Hepatocyte (in vitro differentiated cells): Measurements from ENCODE around the gene SPAG5. TPM values are rescaled to one million over a fixed set of nuclear protein-coding genes. Genes with fewer than 3 reads are reported as not detected.

Source experiments
- DNase-seq: peaks from one replicate; pipeline ENCODE4 v3.0.0-alpha.2; 2016; ENCODE audit warnings: low spot score
- H2AFZ ChIP-seq: fragments of 200-600 bp; sonication (generic); 2 replicates; pipeline ENCODE4 v1.6.0; 2016; ENCODE audit warnings: antibody characterized with exemption, mild to moderate bottlenecking
- H3K27ac ChIP-seq: fragments of 200-600 bp; sonication (generic); 2 replicates; pipeline ENCODE4 v1.5.1; 2016; ENCODE audit warnings: mild to moderate bottlenecking
- H3K27me3 ChIP-seq: fragments of 200-600 bp; sonication (generic); 2 replicates; pipeline ENCODE4 v1.6.1; 2016
- H3K36me3 ChIP-seq: fragments of 200-600 bp; sonication (generic); replicated peaks from 2 replicates; pipeline ENCODE4 v1.5.1; 2016; ENCODE audit warnings: low read depth; ENCODE audit not compliant: insufficient read depth
- H3K4me1 ChIP-seq: fragments of 200-600 bp; sonication (generic); 2 replicates; pipeline ENCODE4 v1.5.1; 2016; ENCODE audit warnings: mild to moderate bottlenecking, moderate library complexity; ENCODE audit not compliant: insufficient read depth
- H3K4me2 ChIP-seq: fragments of 200-600 bp; sonication (generic); 2 replicates; pipeline ENCODE4 v1.6.0; 2016
- H3K4me3 ChIP-seq: fragments of 200-600 bp; sonication (generic); 2 replicates; pipeline ENCODE4 v1.5.1; 2016; ENCODE audit warnings: mild to moderate bottlenecking
- H3K79me2 ChIP-seq: fragments of 200-600 bp; sonication (generic); 2 replicates; pipeline ENCODE4 v1.6.0; 2017; ENCODE audit warnings: mild to moderate bottlenecking
- H3K9me2 ChIP-seq: fragments of 200-600 bp; sonication (generic); replicated peaks from 2 replicates; pipeline ENCODE4 v1.6.0; 2017; ENCODE audit warnings: mild to moderate bottlenecking; ENCODE audit not compliant: insufficient read depth
- H3K9me3 ChIP-seq: fragments of 200-600 bp; sonication (generic); 2 replicates; pipeline ENCODE4 v1.5.1; 2016; ENCODE audit warnings: low read depth, mild to moderate bottlenecking
- H4K20me1 ChIP-seq: fragments of 200-600 bp; sonication (generic); 2 replicates; pipeline ENCODE4 v1.6.0; 2016; ENCODE audit warnings: mild to moderate bottlenecking; ENCODE audit not compliant: insufficient read depth, poor library complexity, severe bottlenecking
- CTCF ChIP-seq: fragments of 200-600 bp; sonication (generic); IDR thresholded peaks from 2 replicates; pipeline ENCODE4 v1.5.1; 2016; ENCODE audit warnings: antibody characterized with exemption, mild to moderate bottlenecking; ENCODE audit not compliant: poor library complexity
- EZH2 ChIP-seq: fragments of 200-600 bp; sonication (generic); IDR thresholded peaks from 2 replicates; pipeline ENCODE4 v1.6.1; 2016; ENCODE audit warnings: antibody characterized with exemption, mild to moderate bottlenecking, borderline replicate concordance
- EZH2phosphoT487 ChIP-seq: fragments of 200-600 bp; sonication (generic); IDR thresholded peaks from one replicate; pipeline ENCODE4 v1.6.1; 2018; ENCODE audit warnings: antibody characterized with exemption, mild to moderate bottlenecking, low read depth, moderate library complexity; ENCODE audit not compliant: unreplicated experiment, severe bottlenecking
- WGBS: methylation state at CpG from one replicate; pipeline ENCODE4 v1.1.6; 2016; ENCODE audit warnings: low lambda C conversion rate; ENCODE audit errors: missing lambda C conversion rate; 5-methylcytosine and 5-hydroxymethylcytosine counted together
- polyA plus RNA-seq: library from polyadenylated mRNA; unstranded; fragments of >200 nt; fragmentation: Nextera tagmentation; extraction: Ambion mirVana; gene quantifications from 2 replicates; pipeline ENCODE4 v1.2.1, GENCODE V29; 2016
- total RNA-seq: library from RNA; depleted of rRNA; stranded (reverse); fragments of >200 nt; gene quantifications from 2 replicates; pipeline ENCODE4 v1.2.3, GENCODE V29; 2014

SPAG5 gene
- total and polyA plus RNA-seq, 2 experiments from 2014 or later, result 13.9 to 17.9 TPM

DNA sequence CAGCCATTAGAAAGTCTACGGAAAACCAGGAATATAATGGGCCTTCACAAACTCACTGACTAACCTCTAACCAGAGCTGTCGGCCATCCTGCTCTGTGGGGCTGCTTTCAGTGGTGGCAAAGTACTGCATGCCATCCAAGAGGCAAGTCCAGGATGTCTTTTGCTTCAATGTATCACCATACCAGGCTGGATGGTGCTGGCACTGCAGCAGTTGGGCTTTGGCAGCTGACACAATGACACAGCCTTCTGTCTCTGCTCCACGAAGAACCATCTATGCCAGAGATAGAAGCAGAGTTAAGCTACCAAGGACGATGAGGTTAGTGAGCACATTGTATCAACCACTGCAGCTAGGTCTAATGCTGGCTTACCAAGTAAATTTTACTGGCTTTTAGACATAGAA, 24.9 kb upstream of the SPAG5 start:
- Histone ChIP-seq H2AFZ (no peak overlapping the region), H3K4me1 (no peaks in the 10 kb centered on the region), H3K4me2 (no peak overlapping the region), H4K20me1 (no peaks in the 10 kb centered on the region), H3K4me3 (no peak overlapping the region), H3K79me2 (no peaks in the 10 kb centered on the region), H3K36me3 (no peaks in the 10 kb centered on the region), H3K27ac (no peak overlapping the region), H3K27me3 (no peaks in the 10 kb centered on the region), H3K9me2 (no peaks in the 10 kb centered on the region), H3K9me3 (no peaks in the 10 kb centered on the region)
- TF ChIP-seq EZH2phosphoT487, result no peak
- 91% methylated on average over 4 of the region's 4 CpGs for WGBS
- no peak for DNase-seq

DNA sequence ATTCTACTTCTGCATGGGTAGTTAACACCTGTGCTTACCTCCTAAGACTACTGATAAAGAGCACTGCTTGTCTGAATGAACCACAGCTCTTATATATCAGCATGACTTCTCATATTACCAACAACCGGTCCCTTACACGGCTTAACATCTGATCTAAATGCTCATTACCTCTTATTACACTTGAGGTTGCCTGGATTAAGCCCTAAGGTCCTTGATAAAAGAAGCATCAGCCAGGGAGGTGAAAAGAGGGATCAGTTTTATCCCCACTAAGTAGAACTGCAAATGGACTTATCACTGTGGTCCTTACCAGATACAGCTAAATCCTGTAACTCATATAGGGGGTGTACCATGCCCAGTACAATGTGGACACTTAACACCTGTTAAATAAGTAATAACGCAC, 23.4 kb upstream of the SPAG5 start:
- 92% methylated on average over 3 of the region's 3 CpGs for WGBS
- Histone ChIP-seq H3K4me2 (no peak overlapping the region), H3K79me2 (no peaks in the 10 kb centered on the region), H3K36me3 (no peaks in the 10 kb centered on the region), H3K27ac (no peak overlapping the region), H3K4me1 (no peaks in the 10 kb centered on the region), H2AFZ (no peak overlapping the region), H4K20me1 (no peaks in the 10 kb centered on the region), H3K27me3 (no peaks in the 10 kb centered on the region), H3K4me3 (no peak overlapping the region), H3K9me2 (no peaks in the 10 kb centered on the region), H3K9me3 (no peaks in the 10 kb centered on the region)
- no peak for DNase-seq
- TF ChIP-seq CTCF (no peak), EZH2phosphoT487 (no peak), EZH2 (no peak)

- H3K27me3 ChIP-seq, result no peaks in the 10 kb centered on the region
- no peaks in the 10 kb centered on the region for H3K79me2 ChIP-seq
- H2AFZ ChIP-seq, result no peak overlapping the region
- TF ChIP-seq EZH2 (no peak), CTCF (no peak), EZH2phosphoT487 (no peak)
- no peaks in the 10 kb centered on the region for H3K9me3 ChIP-seq
- no peak overlapping the region for H3K4me3 ChIP-seq
- no peaks in the 10 kb centered on the region for H3K9me2 ChIP-seq
- no peaks in the 10 kb centered on the region for H4K20me1 ChIP-seq
- no peak for DNase-seq
- no peaks in the 10 kb centered on the region for H3K4me1 ChIP-seq
- no peak overlapping the region for H3K27ac ChIP-seq
- H3K4me2 ChIP-seq, result no peak overlapping the region
- WGBS, result 92% methylated on average over 2 of the region's 2 CpGs
- H3K36me3 ChIP-seq, result no peaks in the 10 kb centered on the region
These were observed 21.2 kb upstream of the SPAG5 start for GRCh38 chr17:28620010-28620409.

DNA sequence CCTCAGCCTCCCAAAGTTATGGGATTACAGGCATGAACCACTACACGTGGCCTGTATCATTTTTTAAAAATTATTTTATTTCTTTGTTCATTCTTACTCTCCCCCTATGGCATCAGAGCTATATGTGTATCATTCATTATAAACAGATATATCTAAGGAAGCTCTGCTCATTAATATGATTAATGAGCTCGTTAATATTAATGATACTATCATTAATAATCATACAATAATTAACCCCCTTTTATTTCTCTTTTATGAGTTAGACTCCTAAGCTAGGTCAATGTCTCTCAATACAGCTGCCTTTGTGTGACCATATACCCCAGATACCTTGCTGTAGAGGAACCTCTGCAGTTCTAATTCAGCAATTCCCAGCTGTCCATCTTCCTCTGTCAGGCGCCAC, 19.6 kb upstream of the SPAG5 start:
- TF ChIP-seq CTCF (no peak), EZH2 (no peak), EZH2phosphoT487 (no peak)
- Histone ChIP-seq H3K4me1 (no peaks in the 10 kb centered on the region), H3K36me3 (no peaks in the 10 kb centered on the region), H3K27me3 (no peaks in the 10 kb centered on the region), H3K4me2 (no peak overlapping the region), H3K27ac (no peak overlapping the region), H3K4me3 (no peak overlapping the region), H4K20me1 (no peaks in the 10 kb centered on the region), H2AFZ (no peak overlapping the region), H3K79me2 (no peaks in the 10 kb centered on the region), H3K9me3 (no peaks in the 10 kb centered on the region), H3K9me2 (no peaks in the 10 kb centered on the region)
- 93% methylated on average over 3 of the region's 3 CpGs for WGBS
- no peak for DNase-seq
